GM18517 (cell line): Measurements from ENCODE around the gene INTS6.
"Not testable (repeated sequence)": the region's sequence is repeated elsewhere in the genome, so short reads cannot be mapped to it uniquely, and the experiment has no call there.

Experiments
- ATAC-seq: cut with Tn5 transposase; IDR thresholded peaks from one replicate; pipeline ENCODE4 v1.9.1; 2021; ENCODE audit warnings: mild to moderate bottlenecking, moderate library complexity; ENCODE audit not compliant: unreplicated experiment

INTS6 gene

DNA sequence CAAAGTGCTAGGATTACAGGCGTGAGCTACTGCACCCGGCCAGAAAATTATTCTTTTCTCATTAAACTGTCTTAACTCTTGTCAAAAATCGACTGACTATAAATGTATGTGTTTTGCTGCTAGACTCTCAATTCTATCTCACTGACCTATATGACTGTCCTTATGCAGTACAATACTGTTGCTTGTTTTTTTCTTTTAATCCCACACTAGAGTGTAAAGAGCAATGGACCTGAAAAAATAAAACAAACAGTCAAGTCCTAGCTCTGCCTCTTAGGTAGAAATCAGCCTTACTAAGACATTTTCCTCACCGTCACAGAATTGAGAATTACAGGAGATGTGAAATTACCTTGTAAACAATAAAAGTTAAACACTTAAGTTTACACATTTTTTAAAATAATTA lies 35.1 kb downstream of the INTS6 start:
- no peak for ATAC-seq

- ATAC-seq: peak; percentile 40
These were observed 36.7 kb downstream of the INTS6 start for GRCh38 chr13:51416107-51416506.

DNA sequence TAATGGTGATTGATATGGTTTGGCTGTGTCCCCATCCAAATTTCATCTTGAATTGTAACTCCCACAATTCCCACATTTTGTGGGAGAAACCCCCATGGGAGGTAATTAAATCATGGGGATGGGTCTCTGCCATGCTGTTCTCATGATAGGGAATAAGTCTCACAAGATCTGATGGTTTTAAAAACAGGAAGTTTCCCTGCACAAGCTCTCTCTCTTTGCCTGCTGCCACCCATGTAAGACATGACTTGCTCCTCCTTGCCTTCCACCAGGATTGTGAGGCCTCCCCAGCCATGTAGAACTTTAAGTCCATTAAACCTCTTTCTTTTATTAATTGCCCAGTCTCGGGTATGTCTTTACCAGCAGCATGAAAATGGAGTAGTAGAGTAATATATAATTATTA lies 37.5 kb downstream of the INTS6 start:
- ATAC-seq: not testable (repeated sequence)

DNA sequence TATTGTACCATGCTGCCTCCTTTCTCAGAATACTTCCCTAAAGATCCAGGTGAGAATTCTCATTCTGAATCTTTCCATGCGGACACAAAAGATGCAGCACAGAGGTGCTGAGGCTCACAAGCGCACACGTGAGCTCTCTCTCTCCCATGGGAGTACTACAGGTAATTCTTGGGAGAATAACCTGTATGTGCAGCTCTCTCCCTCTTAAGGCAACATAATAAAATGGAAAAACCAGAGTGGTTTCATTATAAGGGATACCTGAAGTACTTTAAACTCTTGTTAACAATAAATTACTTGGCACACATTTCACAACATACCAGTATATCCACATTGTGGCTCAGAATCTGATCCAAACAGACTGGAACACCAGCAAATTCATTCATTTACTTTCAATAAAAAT lies 40.4 kb downstream of the INTS6 start:
- ATAC-seq: no peak

- ATAC-seq: no peak
These were observed 47.7 kb downstream of the INTS6 start for GRCh38 chr13:51405176-51405575.

DNA sequence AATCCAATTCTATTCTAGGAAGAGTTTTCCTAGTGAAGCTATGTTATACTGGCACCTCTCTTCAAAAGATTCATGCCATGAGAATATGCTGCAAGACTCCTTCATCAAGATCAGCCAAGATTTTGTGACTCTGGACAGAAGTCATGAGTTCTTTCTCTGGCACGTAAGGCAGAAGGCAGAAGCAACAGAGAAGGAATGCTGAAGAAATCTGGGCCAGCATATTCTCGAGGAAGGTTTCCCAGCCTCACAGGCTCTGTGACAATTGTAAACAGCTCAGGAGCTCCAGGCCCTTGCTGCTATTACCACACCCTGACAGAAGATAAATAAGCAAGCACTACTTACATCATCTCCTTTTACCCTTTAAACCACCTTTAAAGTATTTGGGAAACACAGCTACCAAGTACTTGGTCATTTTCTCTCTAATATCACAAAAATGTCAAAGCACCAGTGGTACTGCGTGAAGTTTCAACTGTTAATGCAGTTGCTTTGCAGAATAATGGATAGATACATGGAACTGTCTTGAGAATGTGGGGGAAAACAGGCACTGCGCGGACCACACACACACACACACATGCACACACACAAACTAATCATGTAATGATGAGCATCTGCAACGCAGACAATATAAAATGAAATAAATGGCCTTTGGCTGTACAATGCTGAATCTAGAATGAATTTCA lies 55.4 kb downstream of the INTS6 start:
- no peak for ATAC-seq

DNA sequence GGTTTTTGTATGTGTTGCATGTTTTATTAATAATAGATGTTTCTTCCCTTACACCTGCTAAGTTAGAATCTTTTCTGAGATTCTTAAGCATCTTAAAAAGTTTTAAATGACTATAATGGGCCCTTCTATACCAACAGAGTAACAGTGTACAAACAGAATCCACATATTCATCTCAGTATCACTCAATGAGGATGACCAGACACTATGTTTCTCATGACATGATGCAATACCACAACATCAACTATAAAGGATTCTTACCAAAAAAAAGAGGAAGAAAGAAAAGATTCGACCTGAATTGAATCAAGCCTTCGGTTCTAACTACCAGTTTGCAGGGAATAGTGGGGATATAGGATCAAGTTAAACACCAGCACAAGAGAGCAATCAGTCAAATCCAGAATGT lies 56.5 kb downstream of the INTS6 start:
- peak; percentile 87 for ATAC-seq

- ATAC-seq: no peak
These were observed 58.1 kb downstream of the INTS6 start for GRCh38 chr13:51394724-51395123.

DNA sequence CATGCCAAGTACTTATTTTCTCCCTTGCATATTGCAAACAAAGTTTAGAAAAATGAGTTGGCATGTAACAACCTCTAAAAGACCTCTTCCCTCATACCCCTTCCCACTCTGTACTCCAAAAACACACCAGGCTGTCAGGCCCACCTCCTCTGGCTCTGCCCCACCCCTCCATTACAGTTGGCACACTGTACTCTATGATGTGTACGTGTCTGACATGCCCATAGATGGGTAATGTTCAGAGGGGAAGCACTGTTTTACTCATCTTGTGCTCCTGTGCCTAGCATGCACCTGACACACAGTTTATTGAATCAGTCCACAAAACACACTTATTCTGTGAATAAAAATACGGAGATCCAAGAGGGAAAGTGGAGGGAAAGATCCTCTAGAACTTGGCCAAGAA lies 67.7 kb downstream of the INTS6 start:
- ATAC-seq: no peak

GRCh38 chr13:51380269-51380668 lies 72.6 kb downstream of the INTS6 start:
- ATAC-seq: no peak

- no peak for ATAC-seq
These were observed 79.4 kb downstream of the INTS6 start for GRCh38 chr13:51373451-51373850.

GRCh38 chr13:51371768-51372399 lies 81.0 kb downstream of the INTS6 start:
- no peak for ATAC-seq

DNA sequence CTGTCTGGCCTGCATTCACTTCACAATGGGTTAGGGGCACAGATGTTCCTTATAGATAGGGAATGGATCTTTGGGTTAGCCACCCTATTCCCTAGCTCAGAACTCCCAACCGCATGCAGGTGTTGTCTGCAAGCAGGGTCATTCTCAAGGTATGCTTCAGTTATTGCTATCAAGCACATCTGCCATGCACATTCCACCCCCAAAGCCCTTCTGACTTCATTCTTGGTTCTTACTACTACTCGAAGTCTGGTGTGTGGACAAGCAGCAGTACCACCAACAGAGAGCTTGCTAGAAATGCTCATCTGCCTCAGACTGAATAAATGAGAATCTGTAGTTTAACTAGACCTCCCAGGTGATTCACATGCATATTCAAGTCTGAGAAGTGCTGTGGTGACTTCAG lies 82.0 kb downstream of the INTS6 start:
- no peak for ATAC-seq

DNA sequence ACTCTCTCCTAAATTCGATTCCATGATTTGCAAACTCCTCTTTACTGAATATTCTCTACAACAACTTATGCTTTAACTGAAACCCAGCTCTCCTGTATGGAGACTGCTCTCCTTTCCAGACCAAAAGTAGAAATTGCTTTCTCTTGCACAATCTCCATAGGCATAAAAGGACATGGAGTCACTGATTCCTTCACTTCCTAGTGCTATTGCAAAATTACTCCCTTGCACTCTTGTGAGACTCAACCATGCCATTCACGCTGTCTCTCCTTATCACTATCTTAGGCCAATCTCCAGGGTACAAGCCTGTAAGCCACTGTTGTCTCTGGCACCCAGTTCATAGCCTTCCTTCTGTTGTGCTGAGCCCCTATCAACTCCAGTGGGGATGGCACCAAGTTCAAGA lies 82.7 kb downstream of the INTS6 start:
- ATAC-seq: no peak

GRCh38 chr13:51364404-51365008 lies 88.3 kb downstream of the INTS6 start:
- no peak for ATAC-seq

DNA sequence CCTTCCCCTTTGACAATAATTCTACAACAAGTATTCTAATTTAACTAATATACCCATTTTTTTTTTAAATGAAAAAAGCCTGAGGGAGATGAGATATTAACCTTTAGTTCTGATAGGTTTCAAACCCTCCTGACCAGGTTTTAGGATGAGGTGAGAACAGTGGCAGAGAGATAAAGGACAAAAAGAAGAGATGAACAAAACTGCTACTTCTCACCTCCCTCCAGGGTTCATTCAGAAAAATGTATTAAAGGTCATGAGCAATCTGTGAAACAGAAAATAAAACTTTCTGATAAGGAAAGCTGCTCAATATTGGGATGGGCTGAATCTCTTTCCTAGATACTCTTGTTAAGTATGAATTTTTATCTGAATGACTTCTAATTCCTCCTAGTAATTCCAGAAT lies 89.2 kb downstream of the INTS6 start:
- ATAC-seq: no peak

GRCh38 chr13:51361106-51361505 lies 91.7 kb downstream of the INTS6 start:
- no peak for ATAC-seq

DNA sequence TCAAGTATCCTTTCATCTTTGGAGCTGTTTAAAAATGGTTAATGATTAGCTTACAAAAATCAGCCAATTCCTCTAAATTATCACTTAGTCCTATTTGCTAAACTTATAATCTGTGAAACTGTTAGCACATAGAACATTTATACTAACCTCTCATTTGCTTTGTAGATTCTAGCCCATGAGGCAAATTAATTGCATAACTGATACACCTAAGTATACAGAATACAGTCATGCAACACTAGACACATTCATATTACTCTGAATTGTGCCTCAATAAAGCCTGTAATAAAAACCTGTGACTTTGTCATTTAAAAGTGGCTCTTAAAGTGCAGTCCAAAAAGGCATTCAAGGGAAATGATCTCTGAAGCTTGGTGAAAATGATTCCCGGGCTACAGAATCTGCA lies 92.3 kb downstream of the INTS6 start:
- no peak for ATAC-seq

GRCh38 chr13:51359352-51359751 lies 93.5 kb downstream of the INTS6 start:
- no peak for ATAC-seq

GRCh38 chr13:51357928-51358595 lies 94.8 kb downstream of the INTS6 start:
- no peak for ATAC-seq

DNA sequence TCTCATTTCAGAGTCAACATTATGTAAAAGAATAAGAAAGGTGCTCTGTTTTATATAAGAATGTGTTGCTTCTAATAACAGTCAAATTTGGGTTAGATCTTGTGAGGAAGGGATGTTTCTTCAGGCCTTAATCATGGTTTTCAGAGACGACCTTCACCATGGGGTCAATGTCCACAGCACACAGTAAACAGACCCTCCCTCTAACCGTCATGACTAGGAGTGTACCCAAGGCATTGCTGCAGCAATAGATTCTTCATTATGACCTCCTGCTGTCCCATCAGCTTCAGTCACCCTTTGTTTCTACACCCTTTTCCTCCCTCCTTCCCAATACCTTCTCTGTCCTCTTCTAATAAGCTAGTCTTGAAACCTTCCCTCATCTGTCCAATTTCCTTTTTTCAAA lies 97.6 kb downstream of the INTS6 start:
- no peak for ATAC-seq

- ATAC-seq: no peak
These were observed 103.8 kb downstream of the INTS6 start for GRCh38 chr13:51349016-51349415.
